A549 (cell line): ENCODE measurements around the gene UXS1. TPM values are rescaled to one million over a fixed set of nuclear protein-coding genes. Genes with fewer than 3 reads are reported as not detected.

ENCODE experiments used
- ATAC-seq, 2 experiments: fragments of 200-7000 bp in 1 of 2; fragments of >200 bp in 1 of 2; cut with Nextera tagmentation in 1 of 2; cut with Tn5 transposase in 1 of 2; 3 replicates each; pipeline versions ENCODE4 v1.8.0 to v1.9.1; 2018 to 2020; ENCODE audit warnings: mild to moderate bottlenecking in 1 of 2, moderate library complexity in 1 of 2
- CTCF ChIA-PET: fragments of 300-600 bp; sonication (Branson Sonifier 250); formaldehyde crosslinking; extraction: SDS; loops from one replicate; lab custom pipeline; 2021; ENCODE audit warnings: antibody characterized with exemption, inconsistent platforms; lab: Yijun Ruan, JAX
- POLR2A ChIA-PET: fragments of 350-600 bp; formaldehyde crosslinking; extraction: SDS; loops from one replicate; lab custom pipeline; 2021; ENCODE audit warnings: antibody characterized with exemption, inconsistent platforms; lab: Yijun Ruan, JAX
- DNase-seq, 2 experiments: peaks; one replicate each; pipeline versions ENCODE4 v3.0.0 to v3.0.0-alpha.2; 2011 to 2016; ENCODE audit warnings: low read depth in 1 of 2, low spot score in 1 of 2
- FAIRE-seq: peaks from 2 replicates; lab custom pipeline; 2011; peaks lifted over from hg19 to GRCh38; lab: Jason Lieb, UNC
- H3K27ac ChIP-seq, 2 experiments: fragments of >200 bp; sonication (Bioruptor Twin); formaldehyde crosslinking; 3 replicates each; pipeline ENCODE4 v1.5.1; 2016 to 2017
- H3K4me1 ChIP-seq: fragments of >200 bp; sonication (Bioruptor Twin); formaldehyde crosslinking; 3 replicates; pipeline ENCODE4 v1.6.1; 2016
- H3K4me2 ChIP-seq: fragments of >200 bp; sonication (Bioruptor Twin); formaldehyde crosslinking; 3 replicates; pipeline ENCODE4 v1.6.1; 2016
- H3K4me3 ChIP-seq: fragments of >200 bp; sonication (Bioruptor Twin); formaldehyde crosslinking; 3 replicates; pipeline ENCODE4 v1.5.1; 2016
- H3K9me3 ChIP-seq: fragments of >200 bp; sonication (Bioruptor Twin); formaldehyde crosslinking; 3 replicates; pipeline ENCODE4 v1.6.1; 2016
- BHLHE40 ChIP-seq: IDR thresholded peaks from 2 replicates; pipeline ENCODE4 v1.6.1; 2012; ENCODE audit warnings: low read depth, low read length, inconsistent platforms
- CBX8 ChIP-seq: fragments of 200-600 bp; sonication (generic); IDR thresholded peaks from 2 replicates; pipeline ENCODE4 v1.6.1; 2016
- CHD4 ChIP-seq: fragments of 200-600 bp; sonication (generic); IDR thresholded peaks from 2 replicates; pipeline ENCODE4 v1.6.1; 2016; ENCODE audit warnings: antibody characterized with exemption, mild to moderate bottlenecking, borderline replicate concordance
- EHF ChIP-seq: fragments of 250-450 bp; sonication (Bioruptor Pico); IDR thresholded peaks from 2 replicates; pipeline ENCODE4 v1.5.0; 2020; ENCODE audit warnings: mild to moderate bottlenecking
- ELK1 ChIP-seq: fragments of 150-350 bp; IDR thresholded peaks from 2 replicates; pipeline ENCODE4 v1.6.1; 2014; ENCODE audit warnings: low read depth, mild to moderate bottlenecking, low read length
- EP300 ChIP-seq, 2 experiments: fragments of >200 bp; sonication (Bioruptor Twin); formaldehyde crosslinking; IDR thresholded peaks; 2 replicates in 1 of 2; 3 replicates in 1 of 2; pipeline ENCODE4 v1.6.1; 2016 to 2017
- FOSB ChIP-seq: fragments of 250-450 bp; sonication (Bioruptor Pico); IDR thresholded peaks from 2 replicates; pipeline ENCODE4 v1.5.0; 2020; ENCODE audit warnings: mild to moderate bottlenecking, moderate library complexity
- FOSL2 ChIP-seq, 2 experiments: fragments of 450-650 bp in 1 of 2; fragments of >200 bp in 1 of 2; sonication (Bioruptor Twin) in 1 of 2; formaldehyde crosslinking; IDR thresholded peaks; 2 replicates each; pipeline versions ENCODE4 v1.5.0 to v1.6.1; 2016 to 2020; ENCODE audit warnings: mild to moderate bottlenecking in 1 of 2, moderate library complexity in 1 of 2
- GATA3 ChIP-seq: IDR thresholded peaks from 2 replicates; pipeline ENCODE4 v1.6.1; 2012; ENCODE audit warnings: borderline replicate concordance
- HDAC2 ChIP-seq: fragments of 200-600 bp; sonication (generic); IDR thresholded peaks from 2 replicates; pipeline ENCODE4 v1.6.1; 2016
- HMGXB4 ChIP-seq: fragments of 250-450 bp; sonication (Bioruptor Pico); IDR thresholded peaks from 2 replicates; pipeline ENCODE4 v1.5.0; 2021; ENCODE audit warnings: mild to moderate bottlenecking, moderate library complexity, borderline replicate concordance
- HOXB13 ChIP-seq: fragments of 250-450 bp; sonication (Bioruptor Pico); IDR thresholded peaks from 2 replicates; pipeline ENCODE4 v1.5.0; 2020; ENCODE audit warnings: low read depth, mild to moderate bottlenecking, moderate library complexity
- KDM1A ChIP-seq: fragments of 200-600 bp; sonication (generic); IDR thresholded peaks from 2 replicates; pipeline ENCODE4 v1.6.1; 2016; ENCODE audit warnings: low read depth, mild to moderate bottlenecking
- MYC ChIP-seq: IDR thresholded peaks from 2 replicates; pipeline ENCODE4 v1.6.1; 2012; ENCODE audit warnings: mild to moderate bottlenecking, inconsistent platforms, low read length, improper control_type of control experiment, borderline replicate concordance
- NFE2L2 ChIP-seq: fragments of 150-350 bp; conservative IDR thresholded peaks from 2 replicates; pipeline ENCODE4 v1.6.1; 2014; ENCODE audit warnings: low read length
- POLR2A ChIP-seq: IDR thresholded peaks from 2 replicates; pipeline ENCODE4 v1.6.1; 2012; ENCODE audit warnings: mild to moderate bottlenecking, low read length
- RAD21 ChIP-seq, 2 experiments: fragments of >200 bp in 1 of 2; sonication (Bioruptor Twin) in 1 of 2; formaldehyde crosslinking in 1 of 2; IDR thresholded peaks in 1 of 2; conservative IDR thresholded peaks in 1 of 2; 2 replicates in 1 of 2; 3 replicates in 1 of 2; pipeline ENCODE4 v1.6.1; 2012 to 2018; ENCODE audit warnings: inconsistent platforms in 1 of 2
- RARB ChIP-seq: fragments of 250-450 bp; sonication (Bioruptor Pico); IDR thresholded peaks from 2 replicates; pipeline ENCODE4 v1.8.0; 2021; ENCODE audit warnings: mild to moderate bottlenecking, moderate library complexity
- RCOR1 ChIP-seq: fragments of 150-350 bp; IDR thresholded peaks from 2 replicates; pipeline ENCODE4 v1.6.1; 2014; ENCODE audit warnings: antibody characterized with exemption, low read length, low read depth
- REST ChIP-seq: fragments of 200-600 bp; sonication (generic); IDR thresholded peaks from 2 replicates; pipeline ENCODE4 v1.6.1; 2016; ENCODE audit warnings: antibody characterized with exemption, mild to moderate bottlenecking, moderate library complexity
- ZFP36 ChIP-seq: fragments of 450-650 bp; IDR thresholded peaks from 2 replicates; pipeline ENCODE4 v1.6.1; 2014; ENCODE audit warnings: borderline replicate concordance; ENCODE audit not compliant: partially characterized antibody
- WGBS: methylation state at CpG from one replicate; pipeline ENCODE4 v1.1.6; 2017; ENCODE audit errors: missing lambda C conversion rate; 5-methylcytosine and 5-hydroxymethylcytosine counted together
- polyA plus RNA-seq, 4 experiments: library from polyadenylated mRNA; depleted of rRNA in 3 of 4; stranded (reverse); fragments of >200 nt; fragmentation: RNase III in 1 of 4; extraction: RNeasy Plus Mini Kit Qiagen cat#74134 plus additional on column Dnase treatment in 1 of 4; gene quantifications; 2 replicates in 3 of 4; 3 replicates in 1 of 4; pipeline ENCODE4 v1.2.3, GENCODE V29; 2011 to 2017

Gene UXS1
- polyA plus RNA-seq, 2 of the 4 experiments (the other 2 are of a cell fraction) = 50.5 to 53.2 TPM

DNA sequence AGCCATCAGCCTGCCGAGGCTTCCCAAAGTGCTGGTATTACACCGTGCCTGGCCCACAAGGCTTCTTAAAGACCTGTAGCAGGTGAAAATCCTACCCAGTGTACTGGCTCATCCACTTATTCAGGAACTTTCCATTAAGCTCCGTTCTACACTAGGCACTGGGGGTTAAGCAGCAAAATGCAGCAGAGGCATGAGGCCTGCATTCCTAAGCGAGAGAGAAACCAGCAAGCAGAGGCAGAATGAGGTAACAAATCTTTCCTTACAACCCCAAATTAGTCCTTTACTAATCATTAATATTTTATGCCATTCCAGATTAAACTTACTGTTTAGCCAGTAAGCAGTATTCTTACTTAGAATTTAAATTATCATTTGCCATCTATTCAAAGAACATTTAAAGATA, 32.8 kb downstream of the UXS1 start:
- no peak for TF ChIP-seq ZFP36
- TF ChIP-seq RAD21 (conservative IDR thresholded peaks at IDR 0.05 in 1 of 2, IDR thresholded peaks at IDR 0.05 in 1 of 2) = no peak
- no peak for TF ChIP-seq MYC
- no peak for TF ChIP-seq RARB (CRISPR knock-in tag)
- no peak for TF ChIP-seq HMGXB4 (CRISPR knock-in tag)

DNA sequence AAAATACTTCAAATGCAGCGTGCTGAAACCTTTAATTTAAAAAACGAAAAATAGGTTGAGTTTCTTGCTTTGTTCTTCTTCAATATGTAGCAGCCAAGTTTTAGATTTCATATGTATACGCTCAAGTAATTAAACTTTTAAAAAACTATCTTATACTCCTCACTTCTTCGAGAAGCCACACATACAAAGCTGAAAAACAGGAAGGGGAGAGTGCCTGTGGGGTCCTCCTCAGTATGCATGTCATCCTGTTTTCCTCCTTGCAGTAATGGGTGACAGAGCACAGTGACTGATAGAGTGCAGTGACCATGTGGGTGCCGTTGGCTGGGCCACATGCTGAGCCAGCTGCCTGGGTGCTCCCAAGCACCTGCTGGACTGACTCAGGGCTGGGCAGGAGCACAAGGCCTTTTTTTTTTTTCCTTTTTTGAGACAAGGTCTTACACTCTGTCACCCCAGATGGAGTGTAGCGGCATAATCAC, 33.3 kb downstream of the UXS1 start:
- DNase-seq = no peak
- CTCF ChIA-PET = no interaction called here
- TF ChIP-seq EP300 (IDR thresholded peaks at IDR 0.05) = no peak
- TF ChIP-seq BHLHE40 = no peak
- no peak for TF ChIP-seq POLR2A
- TF ChIP-seq, all 56 proteins: peak for 0
- ATAC-seq = no peak
- Histone ChIP-seq H3K4me2 (no peak overlapping the region), H3K27ac (no peak overlapping the region), H3K9me3 (no peaks in the 10 kb centered on the region), H3K4me1 (peaks cover 13% of the 10 kb centered on the region; the same call in 2 of the 3 replicates), H3K4me3 (no peak overlapping the region)
- 86% methylated on average over 6 of the region's 6 CpGs for WGBS
- FAIRE-seq = no peak
- POLR2A ChIA-PET = no interaction called here

More for the DNA sequence above, 32.8 kb downstream of the UXS1 start:
- ChIA-PET POLR2A (no interaction called here), CTCF (no interaction called here)
- peaks cover 13% of the 10 kb centered on the region; the same call in 2 of the 3 replicates for H3K4me1 ChIP-seq
- ATAC-seq = no peak
- 89% methylated on average over 4 of the region's 4 CpGs for WGBS
- FAIRE-seq = no peak
- no peak overlapping the region for H3K4me2 ChIP-seq
- H3K27ac ChIP-seq = no peak overlapping the region
- no peak overlapping the region for H3K4me3 ChIP-seq
- no peak for DNase-seq
- H3K9me3 ChIP-seq = no peaks in the 10 kb centered on the region

DNA sequence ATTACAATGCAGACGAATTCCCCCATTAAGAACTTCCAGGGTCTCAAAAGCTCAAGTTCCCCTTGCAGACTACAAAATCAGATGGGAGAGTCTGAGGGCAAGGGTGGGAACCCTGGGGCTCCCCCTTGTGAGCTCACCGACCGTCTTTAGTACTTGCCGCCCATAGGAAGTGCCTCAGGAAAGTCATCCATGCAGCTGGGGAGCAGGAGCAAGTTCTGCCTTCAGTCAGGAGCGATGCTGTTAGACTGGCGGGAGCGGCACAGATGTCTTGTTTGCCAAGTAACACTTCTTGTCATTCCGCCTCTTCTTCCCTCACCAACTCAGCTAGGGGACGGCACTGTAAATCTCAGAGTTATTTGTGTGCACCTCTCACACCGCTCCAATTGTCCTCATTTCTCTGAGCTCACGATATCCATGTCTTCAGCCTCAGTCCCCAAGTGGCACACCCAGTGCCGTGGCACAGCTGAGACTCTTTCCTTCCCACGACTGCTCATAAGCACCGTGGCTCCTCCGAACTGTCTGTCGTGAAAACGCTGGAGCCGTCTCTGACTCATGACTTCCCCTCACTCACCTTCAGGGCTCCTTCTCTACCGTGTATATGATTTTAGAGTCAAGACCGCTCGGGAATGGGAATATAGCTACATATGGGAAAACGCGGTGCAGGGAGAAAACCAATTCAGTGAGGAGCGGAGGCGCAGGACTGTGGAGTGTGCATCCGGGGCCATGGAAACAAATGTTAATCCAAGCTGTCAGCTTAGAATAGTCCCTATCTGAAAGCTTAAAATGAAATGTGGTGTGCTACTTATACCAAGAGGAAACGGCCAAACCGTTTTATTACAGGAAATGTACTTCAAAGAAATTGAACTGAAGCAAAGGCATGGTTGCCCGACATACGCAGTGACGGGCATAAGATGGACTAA, 34.0 kb downstream of the UXS1 start:
- CTCF ChIA-PET = interaction anchor here (1.2 to 1.8 kb wide), 2 partner anchors 11 to 56 kb away, joined by 3 to 6 read pairs; no protein-coding TSS in a partner anchor
- no peak for FAIRE-seq
- WGBS = 95% methylated on average over 30 of the region's 31 CpGs

More for the DNA sequence above, 34.0 kb downstream of the UXS1 start:
- DNase-seq (no peak), ATAC-seq (no peak)
- H3K4me3 ChIP-seq = no peak overlapping the region
- H3K9me3 ChIP-seq = no peaks in the 10 kb centered on the region
- no peak overlapping the region for H3K27ac ChIP-seq
- POLR2A ChIA-PET = no interaction called here
- no peak overlapping the region for H3K4me2 ChIP-seq
- H3K4me1 ChIP-seq = peaks cover 13% of the 10 kb centered on the region; the same call in 2 of the 3 replicates
- no peak for TF ChIP-seq REST
- TF ChIP-seq HDAC2 = no peak
- no peak for TF ChIP-seq CBX8
- no peak for TF ChIP-seq GATA3
- TF ChIP-seq RCOR1 = no peak
- no peak for TF ChIP-seq ELK1
- no peak for TF ChIP-seq KDM1A
- TF ChIP-seq HOXB13 (CRISPR knock-in tag) = no peak
- no peak for TF ChIP-seq RARB (CRISPR knock-in tag)
- no peak for TF ChIP-seq EP300 (IDR thresholded peaks at IDR 0.05)
- no peak for TF ChIP-seq FOSL2 (IDR thresholded peaks at IDR 0.05)
- no peak for TF ChIP-seq FOSL2 (CRISPR knock-in tag; IDR thresholded peaks at IDR 0.05)
- TF ChIP-seq NFE2L2 = no peak
- TF ChIP-seq FOSB = no peak
- TF ChIP-seq CHD4 = no peak
- no peak for TF ChIP-seq EHF (CRISPR knock-in tag)
